MM.1S (cell line): ENCODE results near the gene PSG2.
"Not testable (repeated sequence)": the region's sequence is repeated elsewhere in the genome, so short reads cannot be mapped to it uniquely, and the experiment has no call there.

Experiments
- CTCF ChIP-seq: fragments of 300-600 bp; sonication (generic); IDR thresholded peaks from 2 replicates; pipeline ENCODE4 v1.5.1; 2016; ENCODE audit warnings: antibody characterized with exemption, low read length, mixed read lengths
- EZH2 ChIP-seq: fragments of 300-600 bp; sonication (generic); optimal IDR thresholded peaks from 2 replicates; pipeline ENCODE3; 2017; ENCODE audit warnings: low read depth, mild to moderate bottlenecking, antibody characterized with exemption, low read length, mixed read lengths

- TF ChIP-seq EZH2, CTCF: not testable (repeated sequence)
Measured at GRCh38 chr19:43115548-43115947, 33.0 kb upstream of the PSG2 start.
